ENCODE results near the gene NOPCHAP1. TPM values are rescaled to one million over a fixed set of nuclear protein-coding genes. Genes with fewer than 3 reads are reported as not detected.

Gene NOPCHAP1
- total RNA-seq, 1 experiment from 2014 or later: 25.6 TPM

DNA sequence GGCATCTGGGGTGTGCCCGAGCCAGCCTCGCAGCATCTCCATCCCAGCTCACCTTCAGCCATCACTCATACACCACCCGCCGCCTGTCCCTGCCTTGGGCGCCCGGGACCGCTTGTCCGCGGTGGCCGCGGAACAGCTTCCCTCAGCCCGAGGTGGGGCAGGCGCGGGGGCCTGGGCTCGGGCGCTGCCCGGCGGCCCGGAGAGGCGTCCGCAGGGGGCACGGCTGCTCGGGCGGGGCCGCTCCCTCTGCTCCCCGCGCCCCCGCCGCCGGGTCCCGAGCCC lies 28.5 kb upstream of the NOPCHAP1 start:
- no peaks in the 10 kb centered on the region for H3K79me2 ChIP-seq (ENCODE audit: insufficient read depth, low read length)
- no peaks in the 10 kb centered on the region for H3K36me3 ChIP-seq (ENCODE audit: control insufficient read depth in 1 of 2, insufficient read depth in 2 of 2, low read length in 2 of 2)
- H3K9me2 ChIP-seq (ENCODE audit: insufficient read depth): no peaks in the 10 kb centered on the region
- H3K4me3 ChIP-seq (replicated peaks in 1 of 2; ENCODE audit: low read depth in 1 of 2, low read length in 2 of 2): peak overlapping the region; percentile 73 to 74
- H3K27me3 ChIP-seq (ENCODE audit: insufficient read depth, low read length): no peaks in the 10 kb centered on the region
- peak overlapping the region; percentile 79; the same call in 1 of the 2 replicates for H3K27ac ChIP-seq (ENCODE audit: low read depth, low read length)
- H3K4me2 ChIP-seq (ENCODE audit: low read length): peak overlapping the region; percentile 93
- ATAC-seq: peak; percentile 40
- intact Hi-C loops (cut with micrococcal nuclease): no loop called here
- H3K9me3 ChIP-seq (ENCODE audit: control insufficient read depth in 1 of 2, insufficient read depth in 1 of 2, low read depth in 1 of 2, low read length in 2 of 2): no peaks in the 10 kb centered on the region
- peak overlapping the region; percentile 58 for H2AFZ ChIP-seq (ENCODE audit: low read depth, low read length, poor library complexity, severe bottlenecking)
- no peak for TF ChIP-seq FOSL1 (IDR thresholded peaks at IDR 0.05; ENCODE audit: low read depth)
- TF ChIP-seq EZH2 (IDR thresholded peaks at IDR 0.05): no peak
- no peak for TF ChIP-seq TCF7L2 (IDR thresholded peaks at IDR 0.05; ENCODE audit: borderline replicate concordance, extremely low read depth, insufficient read depth, insufficient read length)
- TF ChIP-seq RAD21 (IDR thresholded peaks at IDR 0.05; ENCODE audit: low read depth): no peak
- TF ChIP-seq, protein P1, sequence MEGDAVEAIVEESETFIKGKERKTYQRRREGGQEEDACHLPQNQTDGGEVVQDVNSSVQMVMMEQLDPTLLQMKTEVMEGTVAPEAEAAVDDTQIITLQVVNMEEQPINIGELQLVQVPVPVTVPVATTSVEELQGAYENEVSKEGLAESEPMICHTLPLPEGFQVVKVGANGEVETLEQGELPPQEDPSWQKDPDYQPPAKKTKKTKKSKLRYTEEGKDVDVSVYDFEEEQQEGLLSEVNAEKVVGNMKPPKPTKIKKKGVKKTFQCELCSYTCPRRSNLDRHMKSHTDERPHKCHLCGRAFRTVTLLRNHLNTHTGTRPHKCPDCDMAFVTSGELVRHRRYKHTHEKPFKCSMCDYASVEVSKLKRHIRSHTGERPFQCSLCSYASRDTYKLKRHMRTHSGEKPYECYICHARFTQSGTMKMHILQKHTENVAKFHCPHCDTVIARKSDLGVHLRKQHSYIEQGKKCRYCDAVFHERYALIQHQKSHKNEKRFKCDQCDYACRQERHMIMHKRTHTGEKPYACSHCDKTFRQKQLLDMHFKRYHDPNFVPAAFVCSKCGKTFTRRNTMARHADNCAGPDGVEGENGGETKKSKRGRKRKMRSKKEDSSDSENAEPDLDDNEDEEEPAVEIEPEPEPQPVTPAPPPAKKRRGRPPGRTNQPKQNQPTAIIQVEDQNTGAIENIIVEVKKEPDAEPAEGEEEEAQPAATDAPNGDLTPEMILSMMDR (IDR thresholded peaks at IDR 0.05 in 2 of 3, conservative IDR thresholded peaks at IDR 0.05 in 1 of 3; ENCODE audit: borderline replicate concordance in 1 of 3, insufficient read depth in 1 of 3, low read depth in 2 of 3, low read length in 2 of 3): no peak
- TF ChIP-seq SIN3A (IDR thresholded peaks at IDR 0.05; ENCODE audit: low read depth): no peak
- no peak for TF ChIP-seq POLR2AphosphoS5 (IDR thresholded peaks at IDR 0.05; ENCODE audit: low read depth, low read length)
- no peak for TF ChIP-seq CBX3 (IDR thresholded peaks at IDR 0.05; ENCODE audit: low read depth)
- no peak for TF ChIP-seq YY1 (IDR thresholded peaks at IDR 0.05; ENCODE audit: extremely low read depth, insufficient replicate concordance, low read depth, low read length)
- TF ChIP-seq JUND (IDR thresholded peaks at IDR 0.05): no peak
- no peak for TF ChIP-seq SP1 (IDR thresholded peaks at IDR 0.05; ENCODE audit: low read depth)
- no peak for TF ChIP-seq EGR1 (IDR thresholded peaks at IDR 0.05; ENCODE audit: low read depth)
- TF ChIP-seq, protein P2, sequence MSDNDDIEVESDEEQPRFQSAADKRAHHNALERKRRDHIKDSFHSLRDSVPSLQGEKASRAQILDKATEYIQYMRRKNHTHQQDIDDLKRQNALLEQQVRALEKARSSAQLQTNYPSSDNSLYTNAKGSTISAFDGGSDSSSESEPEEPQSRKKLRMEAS (IDR thresholded peaks at IDR 0.05): no peak
- ChIA-PET CTCF (no interaction called here), RAD21 (ENCODE audit: low non-redundant PET in 1 of 2, low total read pairs in 2 of 2, uncharacterized antibody in 2 of 2, unreplicated experiment in 2 of 2) (no interaction called here), POLR2A (interaction anchor here (1.3 kb wide), 1 partner anchor 9 kb away, joined by 4 read pairs; no protein-coding TSS in a partner anchor)
- peak overlapping the region; percentile 66 for H3K9ac ChIP-seq (ENCODE audit: low read length)
- no TSS peak for BruUV-seq (replicated peaks)
- no peaks in the 10 kb centered on the region for H4K20me1 ChIP-seq (ENCODE audit: insufficient read depth)
- peaks cover 30 to 47% of the 10 kb centered on the region in 2 experiments for H3K4me1 ChIP-seq (ENCODE audit: control insufficient read depth in 1 of 2, insufficient read depth in 2 of 2, low read length in 2 of 2)
- no peak for DNase-seq (ENCODE audit: low read depth, low spot score)
